Gastroesophageal sphincter (tissue), 3 donors: ENCODE data around the gene NFAT5.

Source experiments
- CTCF ChIP-seq, 4 experiments: fragments of 200-600 bp in 2 of 4; fragments of 450-650 bp in 2 of 4; sonication (generic) in 1 of 4; IDR thresholded peaks; one replicate each; pipeline ENCODE4 v1.5.1; 2017 to 2019; ENCODE audit warnings: antibody characterized with exemption in 4 of 4, mild to moderate bottlenecking in 2 of 4, moderate library complexity in 2 of 4
- POLR2A ChIP-seq, 2 donors: fragments of 450-650 bp; IDR thresholded peaks; one replicate each; pipeline ENCODE4 v1.6.1; 2017; ENCODE audit warnings: antibody characterized with exemption in 2 of 2, mild to moderate bottlenecking in 2 of 2, moderate library complexity in 1 of 2

GRCh38 chr16:69589434-69590269, 23.9 kb downstream of the NFAT5 start:
- TF ChIP-seq CTCF (IDR thresholded peaks at IDR 0.05): no peak
- no peak for TF ChIP-seq POLR2A (IDR thresholded peaks at IDR 0.05)
